HUDEP-2 (cell line): ENCODE data around the gene KAZN.

Experiments
- DNase-seq, 76 experiments: peaks; one replicate each; lab custom pipeline; 2025; ENCODE audit not compliant: unreplicated experiment in 76 of 76; lab: John Stamatoyannopoulos, UW

Gene KAZN

DNA sequence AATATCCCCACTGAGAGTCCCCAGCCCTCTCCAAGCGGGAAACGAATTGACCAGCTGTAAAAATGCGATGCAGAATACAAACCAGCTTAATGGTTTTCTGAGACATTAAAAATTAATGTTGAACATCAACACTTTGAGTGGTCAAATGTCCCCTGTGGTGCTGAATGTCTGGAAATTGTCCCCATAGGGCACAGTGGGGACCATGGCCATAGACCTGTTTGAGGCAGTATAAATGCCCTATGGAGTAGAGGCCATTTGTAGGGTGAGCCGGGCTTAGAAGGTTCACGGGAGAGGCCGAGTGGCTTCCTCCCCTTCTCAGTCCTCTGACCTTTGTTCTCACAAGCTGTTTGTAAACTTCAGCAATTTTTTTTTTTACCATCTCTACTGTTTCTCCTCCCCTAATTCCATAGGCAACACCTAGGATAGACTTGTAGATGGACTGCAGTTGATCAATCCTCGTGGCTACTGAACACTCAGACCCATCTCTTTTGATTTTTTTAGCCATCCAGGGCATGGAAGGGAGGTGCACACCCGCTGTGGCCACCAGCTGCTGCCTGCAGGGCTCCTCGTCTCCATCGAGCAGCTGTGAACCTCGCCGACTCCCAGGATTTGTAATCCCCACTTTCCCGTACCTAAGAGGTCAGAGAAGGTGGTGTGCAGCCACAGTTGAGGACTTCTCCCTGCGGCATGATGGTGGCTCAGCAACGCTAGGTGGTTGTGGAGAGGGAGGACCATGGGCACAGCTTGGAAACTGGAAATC lies 41.0 kb downstream of the KAZN start:
- DNase-seq, result no peak

DNA sequence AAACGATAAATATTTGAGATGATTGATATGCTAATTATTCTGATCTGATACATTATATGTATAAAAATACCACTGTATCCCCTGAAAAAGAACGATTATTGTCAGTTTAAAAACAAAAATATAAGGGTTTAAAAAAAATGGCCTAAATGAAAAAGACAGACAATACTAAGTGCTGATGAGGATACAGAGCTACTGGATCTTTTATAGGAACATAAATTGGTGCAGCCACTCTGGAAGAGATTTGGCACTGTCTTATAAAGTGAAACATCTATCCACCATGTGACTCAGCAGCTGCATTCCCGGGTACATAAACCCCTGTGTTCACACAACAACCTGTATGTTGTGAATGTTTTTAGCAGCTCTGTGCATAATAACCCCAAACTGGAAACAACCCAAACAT lies 44.2 kb downstream of the KAZN start:
- no peak for DNase-seq

DNA sequence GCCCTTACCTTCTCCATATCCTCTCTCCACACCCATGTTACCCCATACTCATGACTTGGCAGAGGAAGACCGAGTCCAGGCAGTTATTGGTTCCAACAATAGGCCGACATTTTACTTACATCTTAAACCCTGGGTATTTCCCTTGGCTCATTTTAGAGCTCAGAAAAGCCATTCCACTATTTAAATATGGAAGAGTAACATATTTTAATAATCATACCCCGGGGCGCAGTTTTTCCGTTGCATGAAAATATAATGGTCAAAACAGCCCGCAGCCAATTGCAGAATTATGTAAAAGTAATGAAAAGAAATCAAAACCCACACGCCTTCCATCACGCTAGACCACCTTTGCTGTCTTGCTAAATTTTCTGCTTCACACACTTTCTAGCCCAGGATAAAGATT lies 48.5 kb downstream of the KAZN start:
- DNase-seq, result no peak

DNA sequence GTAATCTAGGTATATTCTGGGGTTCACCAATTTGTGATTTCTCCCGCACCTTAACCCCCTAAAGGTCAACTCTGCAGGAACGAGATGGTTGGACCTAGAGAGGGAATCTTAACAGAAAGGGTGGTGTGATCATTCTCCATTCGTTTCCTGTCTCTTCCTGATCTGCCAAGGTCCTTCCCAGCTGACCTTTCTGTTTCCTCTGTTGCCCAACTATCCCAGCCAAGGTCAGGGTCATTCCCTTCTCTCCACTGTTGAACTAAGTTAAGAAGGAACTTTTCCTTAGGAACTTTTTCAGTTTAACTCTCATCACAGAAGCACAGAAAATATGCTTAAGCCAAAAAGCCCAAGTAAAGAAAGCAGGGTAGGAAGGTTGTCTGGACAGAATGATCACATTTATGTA lies 49.3 kb downstream of the KAZN start:
- no peak for DNase-seq

DNA sequence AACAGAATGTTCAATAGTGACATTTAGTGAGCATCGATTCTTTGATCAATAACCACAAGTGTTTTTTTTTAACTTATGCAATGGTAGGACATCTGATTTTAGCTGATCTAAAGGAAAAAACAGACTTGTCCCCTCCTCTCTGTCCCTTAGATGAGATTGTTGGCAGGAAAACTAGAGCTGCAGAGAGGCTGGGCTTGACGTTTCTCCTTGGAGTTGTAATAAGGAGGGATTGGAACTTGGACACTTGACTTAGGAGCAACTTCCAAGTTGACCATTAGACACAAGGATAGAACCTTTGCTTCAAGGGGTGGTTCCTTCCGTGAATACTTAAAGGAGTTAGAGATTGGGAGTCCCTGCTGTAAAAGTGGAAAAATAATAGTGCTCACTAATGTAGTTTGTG lies 49.9 kb downstream of the KAZN start:
- DNase-seq, result no peak

DNA sequence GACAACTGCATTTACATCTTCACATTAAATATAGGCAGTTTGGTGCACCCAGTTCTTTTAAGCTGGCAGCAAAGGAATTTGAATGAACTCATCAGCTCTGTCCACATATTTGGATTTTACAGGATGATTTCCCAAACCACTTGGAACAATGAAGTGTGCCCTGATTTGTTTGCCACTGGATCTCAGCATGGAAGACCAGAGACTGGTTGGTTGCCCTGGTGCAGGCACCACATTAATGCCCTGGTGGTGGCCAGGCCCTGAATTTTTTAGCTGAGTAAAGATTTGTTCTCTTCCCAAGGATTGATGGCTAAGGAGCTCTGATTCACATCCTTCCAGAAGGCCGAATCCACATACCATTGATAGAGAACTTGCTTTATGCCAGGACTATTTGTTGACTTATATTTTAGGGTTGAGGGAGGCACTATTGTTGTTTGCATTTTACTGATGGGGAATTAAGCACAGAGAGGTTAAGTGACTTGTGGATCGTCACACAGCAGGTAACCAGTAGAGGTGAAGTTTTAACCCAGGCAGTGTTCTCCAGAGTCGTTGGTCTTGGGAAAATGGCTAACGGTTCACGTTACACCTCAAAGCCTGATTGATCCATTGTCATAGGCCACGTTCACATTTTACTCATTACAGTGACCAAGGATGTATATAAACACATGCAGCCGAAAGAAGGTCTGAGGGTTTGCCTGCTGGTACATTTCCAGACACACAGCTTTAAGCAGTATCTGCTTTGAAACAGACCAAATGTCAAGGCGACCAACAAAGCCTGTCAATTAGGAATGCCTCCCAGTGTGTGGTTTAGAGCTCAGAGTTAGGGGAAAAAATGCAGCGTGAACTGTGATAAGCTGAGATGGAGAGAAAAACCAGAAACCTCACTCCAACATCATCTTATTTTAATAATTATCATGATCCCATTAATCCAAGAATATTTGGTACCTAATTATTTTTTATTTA lies 50.7 kb downstream of the KAZN start:
- no peak for DNase-seq

DNA sequence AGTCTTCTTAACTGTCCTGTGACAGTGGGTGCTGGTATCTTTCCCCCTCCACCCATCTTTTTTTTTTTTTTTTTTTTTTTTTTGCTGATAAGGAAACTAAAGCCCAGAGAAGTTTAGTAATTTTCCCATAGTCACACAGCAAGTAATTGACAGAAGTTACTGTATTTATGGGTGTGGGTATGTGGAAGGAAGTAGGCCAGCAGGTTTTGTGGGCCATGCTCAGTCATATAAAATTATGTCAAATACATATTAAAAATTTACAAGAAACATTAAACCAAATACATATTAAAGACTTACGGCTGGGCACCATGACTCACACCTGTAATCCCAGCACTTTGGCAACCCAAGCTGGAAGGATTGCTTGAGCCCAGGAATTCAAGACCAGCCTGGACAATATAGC lies 51.5 kb downstream of the KAZN start:
- no peak for DNase-seq

DNA sequence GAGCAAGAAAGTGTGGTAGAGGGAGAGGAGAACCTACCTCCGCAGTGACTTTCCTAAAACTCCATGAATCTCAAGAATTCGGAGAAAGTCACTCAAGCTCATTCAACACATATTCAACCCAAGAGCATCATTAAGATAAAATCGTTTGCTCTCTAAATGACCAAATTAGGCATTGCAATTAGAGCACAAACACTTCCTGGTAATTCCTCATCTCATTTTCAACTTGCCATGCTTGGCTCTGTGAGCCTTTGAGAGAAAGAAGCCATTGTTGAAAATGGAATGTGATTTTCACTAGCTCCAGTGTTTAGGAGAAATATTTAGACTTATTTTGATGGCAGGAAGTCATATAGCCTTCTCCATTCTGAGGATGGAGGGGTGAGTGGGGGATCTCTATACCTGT lies 52.5 kb downstream of the KAZN start:
- no peak for DNase-seq

DNA sequence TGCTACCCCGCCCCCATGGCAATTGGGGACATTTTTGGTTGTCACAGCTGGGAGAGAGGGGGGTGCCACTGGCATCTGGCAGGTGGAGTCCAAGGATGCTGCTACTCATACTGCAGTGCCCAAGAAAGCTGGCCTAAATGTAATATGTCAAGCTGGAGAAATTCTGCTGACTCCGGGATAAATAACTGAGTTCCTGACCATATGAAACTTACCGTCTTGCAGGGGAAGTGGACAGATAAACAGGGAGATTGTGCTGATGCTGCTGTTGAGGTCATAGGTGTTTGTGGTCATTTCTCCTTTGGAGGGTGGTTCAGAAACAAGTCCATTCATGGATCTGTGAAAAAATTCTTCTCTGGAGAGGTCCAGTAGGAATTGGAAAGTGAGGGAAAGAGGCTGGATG lies 54.4 kb downstream of the KAZN start:
- no peak for DNase-seq

DNA sequence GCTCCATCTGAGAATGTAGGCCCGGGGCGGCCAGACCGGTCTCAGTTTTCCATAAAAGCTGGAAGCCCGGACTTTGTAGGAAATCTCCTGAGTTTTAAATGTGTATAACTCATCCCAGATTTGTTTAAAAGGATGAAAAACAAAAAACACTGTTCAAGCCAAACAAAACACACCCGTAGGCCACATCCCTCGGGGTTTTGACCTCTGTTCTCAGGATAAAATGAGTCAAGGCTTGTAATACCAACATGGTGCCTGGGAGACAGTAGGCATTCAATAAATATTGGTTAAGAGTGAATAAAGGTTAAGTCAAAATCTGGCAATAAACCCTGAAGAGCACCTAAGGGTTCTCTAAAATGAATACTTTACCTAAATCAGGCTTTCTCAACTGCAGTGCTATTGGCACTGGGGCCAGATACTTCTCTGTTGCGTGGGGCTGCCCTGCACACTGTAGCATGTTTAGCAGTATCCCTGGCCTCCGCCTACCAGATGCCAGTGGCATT lies 55.0 kb downstream of the KAZN start:
- DNase-seq, result no peak

DNA sequence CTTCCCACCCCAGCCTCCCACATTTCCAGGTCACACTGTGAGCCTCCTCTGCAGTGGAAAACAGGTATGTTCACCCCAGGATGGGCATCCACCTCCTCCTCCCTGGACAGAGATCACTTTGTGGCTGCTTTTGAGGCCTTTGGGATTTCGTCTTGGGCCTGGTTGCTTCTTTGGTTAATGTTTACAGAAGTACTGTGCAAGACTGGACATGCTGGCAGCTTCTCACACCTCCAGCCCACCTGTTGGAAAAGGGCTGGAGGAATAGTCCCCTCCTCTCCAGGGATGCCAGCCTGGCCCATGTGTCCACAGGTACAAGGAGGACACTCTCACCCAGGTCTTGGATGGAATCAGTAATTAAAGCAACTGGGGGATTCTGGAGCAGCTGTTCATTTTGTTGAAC lies 56.1 kb downstream of the KAZN start:
- DNase-seq, result no peak

DNA sequence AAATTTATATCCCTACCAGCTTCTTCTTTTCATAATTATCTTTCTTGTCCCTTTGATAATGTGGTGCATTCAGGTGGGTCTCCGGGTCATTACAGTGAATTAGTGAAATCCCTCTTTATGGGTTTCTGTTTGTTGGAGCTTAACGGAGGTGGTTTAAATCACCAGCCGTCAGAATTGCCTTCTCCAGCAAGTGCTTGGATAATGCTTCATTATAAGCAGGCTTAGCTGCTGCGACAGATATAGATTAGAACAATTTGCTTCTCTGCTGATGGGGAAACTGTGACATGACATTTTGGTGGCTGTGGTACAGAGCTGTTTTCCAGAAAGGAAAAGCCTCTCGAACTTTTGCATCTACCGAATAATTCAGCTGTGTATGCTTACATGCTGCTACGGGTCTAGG lies 56.9 kb downstream of the KAZN start:
- no peak for DNase-seq

DNA sequence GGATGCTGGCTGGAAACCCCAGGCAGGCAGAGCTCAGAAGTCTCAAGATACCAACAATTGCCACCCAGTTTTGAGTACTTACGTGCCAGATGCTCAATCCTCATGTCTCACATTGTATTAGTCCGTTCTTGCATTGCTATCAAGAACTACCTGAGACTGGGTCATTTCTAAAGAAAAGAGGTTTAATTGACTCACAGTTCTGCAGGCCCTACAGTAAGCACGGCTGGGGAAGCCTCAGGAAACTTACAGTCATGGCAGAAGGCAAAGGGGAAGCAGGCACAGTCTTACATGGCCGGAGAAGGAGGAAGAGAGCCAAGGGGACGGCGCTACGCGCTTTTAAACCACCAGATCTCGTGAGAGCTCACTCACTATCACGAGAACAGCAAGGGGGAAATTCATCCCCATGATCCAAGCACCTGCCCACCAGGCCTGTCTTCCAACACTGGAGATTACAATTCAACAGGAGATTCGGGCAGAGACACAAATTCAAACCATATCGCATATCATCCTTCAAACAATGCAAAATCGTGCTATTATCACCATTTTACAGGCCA lies 58.0 kb downstream of the KAZN start:
- no peak for DNase-seq

DNA sequence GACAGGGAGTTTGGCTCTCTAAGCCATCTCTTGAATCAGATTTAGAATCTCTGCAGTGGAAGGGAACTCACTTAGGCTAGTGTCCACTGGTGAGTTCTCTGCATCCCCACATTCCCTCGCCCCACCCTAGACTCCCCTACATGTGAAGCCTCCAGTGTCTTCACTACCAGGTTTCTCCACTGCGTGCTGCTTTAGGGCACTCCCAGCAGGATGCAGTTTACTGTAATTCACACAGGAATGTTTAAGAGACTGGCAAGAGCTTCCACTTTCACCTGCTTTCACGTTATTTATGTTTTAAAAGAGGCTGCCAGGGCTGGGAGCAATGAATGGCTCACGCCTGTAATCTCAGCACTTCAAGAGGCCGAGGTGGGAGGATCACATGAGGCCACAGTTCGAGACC lies 60.2 kb downstream of the KAZN start:
- no peak for DNase-seq

DNA sequence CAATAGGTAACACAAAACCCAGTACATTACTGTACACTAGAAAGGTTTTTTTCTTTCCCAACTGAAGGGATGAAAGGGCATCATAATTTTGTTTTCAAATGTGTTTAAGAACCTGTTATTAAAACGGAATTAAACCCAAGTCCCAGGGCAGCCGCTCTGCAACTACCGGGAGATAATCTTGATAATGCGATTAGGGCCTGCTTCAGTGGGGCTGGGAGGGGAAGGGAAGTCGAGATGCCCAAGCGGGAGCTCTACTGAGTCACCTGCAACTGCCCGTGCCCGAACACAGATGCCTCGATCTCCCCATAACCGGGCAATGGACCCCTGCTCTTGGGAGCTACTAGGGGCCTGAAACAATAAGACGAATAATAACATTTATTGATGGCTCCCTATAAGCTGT lies 61.4 kb downstream of the KAZN start:
- DNase-seq, result no peak

DNA sequence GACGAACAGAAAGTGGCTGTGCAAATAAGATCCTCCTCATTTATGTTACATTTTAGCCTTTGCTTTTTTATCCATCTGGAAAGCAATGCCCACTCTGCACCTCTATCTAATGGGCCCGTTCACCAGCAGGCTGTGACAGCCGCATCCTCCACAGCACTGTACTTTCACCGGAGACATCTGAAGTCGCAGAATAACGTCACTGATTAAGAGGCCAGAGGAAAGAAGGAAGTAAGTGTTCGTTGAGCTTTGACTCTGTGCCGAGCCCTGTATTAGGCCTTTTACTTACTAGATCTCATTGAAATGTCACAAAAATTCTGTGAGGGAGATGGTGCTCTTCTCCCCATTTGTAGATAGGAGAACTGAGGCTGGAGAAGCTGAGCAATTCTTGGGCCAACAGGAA lies 62.3 kb downstream of the KAZN start:
- DNase-seq, result no peak

DNA sequence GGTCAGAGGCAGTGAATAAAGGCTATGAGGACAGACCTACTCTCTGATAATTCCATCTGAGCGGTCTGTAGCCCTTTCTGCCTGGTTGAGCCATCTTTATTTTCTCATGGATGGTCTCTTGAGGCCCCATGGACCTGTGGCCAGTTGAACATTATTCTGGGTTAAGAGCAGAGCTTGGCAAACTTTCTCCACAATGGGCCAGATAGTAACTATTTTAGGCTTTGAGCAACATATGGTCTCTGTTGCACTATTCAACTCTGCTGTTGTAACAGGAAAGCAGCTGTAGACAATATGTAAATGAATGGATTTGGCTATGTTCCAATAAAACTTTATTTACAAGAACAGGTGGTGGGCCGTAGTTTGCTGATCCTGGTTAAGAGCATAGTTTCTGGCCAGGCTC lies 62.7 kb downstream of the KAZN start:
- DNase-seq, result no peak

DNA sequence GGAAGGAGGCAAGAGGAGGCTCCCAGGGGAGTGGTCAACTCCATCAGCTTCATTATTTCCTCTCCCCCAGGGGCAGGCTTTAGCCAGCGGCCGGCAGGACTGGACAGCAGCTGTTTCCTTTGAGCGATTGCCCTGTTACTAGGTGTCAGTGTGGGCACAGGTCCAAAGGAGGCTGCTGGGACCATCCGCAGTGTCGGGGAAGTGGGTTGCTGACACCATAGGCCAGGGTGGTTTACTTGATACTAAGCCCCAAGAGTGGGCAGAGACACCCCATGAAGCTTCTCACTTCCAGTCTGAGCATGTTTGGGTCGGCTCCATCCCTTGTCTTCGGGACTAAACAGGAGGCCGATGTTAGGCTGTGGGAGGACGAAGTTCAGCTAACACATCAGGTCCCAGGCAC lies 63.6 kb downstream of the KAZN start:
- DNase-seq, result no peak

DNA sequence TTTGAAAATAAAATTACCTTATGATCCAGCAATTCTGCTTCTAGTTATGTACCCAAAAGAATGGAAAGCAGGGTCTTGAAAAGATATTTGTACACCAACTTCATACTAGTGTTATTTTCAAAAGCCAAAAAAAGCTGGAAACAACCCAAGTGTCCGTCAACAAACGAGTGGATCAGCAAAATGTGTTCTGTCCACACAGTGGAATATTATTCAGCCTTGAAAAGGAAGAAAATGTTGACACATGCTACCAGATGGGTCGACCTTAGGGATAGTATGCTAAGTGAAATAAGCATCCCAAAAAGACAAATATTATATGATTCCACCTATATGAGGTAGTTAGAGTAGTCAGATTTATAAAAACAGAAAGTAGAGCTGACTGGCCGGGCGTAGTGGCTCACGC lies 65.3 kb downstream of the KAZN start:
- no peak for DNase-seq

DNA sequence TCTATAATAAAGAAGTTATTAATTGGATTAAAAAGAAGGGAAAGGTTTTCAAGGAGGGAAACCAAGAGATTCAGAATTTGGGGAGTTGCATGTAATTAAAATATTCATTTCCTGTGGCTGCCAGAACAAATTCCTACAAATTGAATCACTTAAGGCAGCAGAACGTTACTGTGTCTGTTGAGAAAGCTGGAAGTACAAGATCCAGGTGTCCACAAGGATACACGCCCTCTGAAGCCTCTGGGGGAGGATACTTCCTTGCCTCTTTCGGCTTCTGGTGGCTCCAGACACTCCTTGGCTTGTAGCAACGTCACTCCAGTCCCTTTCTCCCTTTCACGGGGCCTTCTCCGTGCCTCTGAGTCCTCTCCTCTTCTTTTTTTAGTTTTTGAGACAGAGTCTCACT lies 67.9 kb downstream of the KAZN start:
- no peak for DNase-seq

DNA sequence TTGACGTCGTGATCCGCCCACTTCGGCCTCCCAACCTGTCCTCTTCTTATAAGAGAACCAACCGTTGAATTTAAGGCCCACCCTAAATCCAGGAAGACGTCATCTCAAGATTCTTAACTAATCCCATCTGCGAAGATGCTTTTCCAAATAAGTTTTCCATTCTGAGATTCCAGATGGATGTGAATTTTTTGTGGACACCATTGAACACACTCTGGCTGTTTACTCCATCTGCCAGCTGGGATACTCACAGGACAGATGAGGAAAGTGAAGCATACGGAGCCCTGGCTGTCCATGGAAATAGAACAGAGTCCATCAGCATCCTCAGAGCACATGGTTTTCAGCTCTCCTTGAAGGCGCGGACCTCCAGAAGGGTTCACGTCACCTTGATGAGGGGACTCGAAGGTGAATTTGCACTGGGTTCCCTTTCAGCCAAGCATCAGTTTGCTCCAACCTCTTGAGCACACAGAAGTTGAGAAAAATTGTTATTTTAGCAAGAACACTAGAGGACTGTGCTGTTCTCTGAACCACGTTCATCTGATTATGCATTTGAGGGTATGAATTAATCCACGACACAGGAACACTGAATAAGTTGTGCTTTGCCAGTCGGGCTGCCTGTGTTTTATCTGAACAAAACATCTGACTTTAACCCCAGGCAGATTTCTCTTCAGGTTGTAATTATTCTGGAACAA lies 68.6 kb downstream of the KAZN start:
- DNase-seq, result no peak
